Measurements from ENCODE around the gene LVRN. TPM values are rescaled to one million over a fixed set of nuclear protein-coding genes. Genes with fewer than 3 reads are reported as not detected.

Gene LVRN
- total and polyA plus RNA-seq, 2 experiments from 2014 or later = 0.31 to 0.45 TPM

GRCh38 chr5:115977096-115977495 lies 14.8 kb downstream of the LVRN start:
- Mint-ChIP-seq H3K4me3 (no peak overlapping the region), H3K36me3 (ENCODE audit: low read depth) (no peaks in the 10 kb centered on the region), H3K27ac (no peak overlapping the region), H3K4me1 (no peaks in the 10 kb centered on the region), H3K9me3 (no peaks in the 10 kb centered on the region; the same call in 2 of the 3 replicates), H3K27me3 (ENCODE audit: insufficient read depth, low read depth, poor library complexity) (no peaks in the 10 kb centered on the region)
- no peak overlapping the region for H3K4me2 ChIP-seq
- no peaks in the 10 kb centered on the region for H3K36me3 ChIP-seq (ENCODE audit: insufficient read depth)
- ATAC-seq (no peak), DNase-seq (ENCODE audit: low spot score) (no peak)
- no peak overlapping the region for H3K4me3 ChIP-seq
- no peaks in the 10 kb centered on the region for H3K4me1 ChIP-seq (ENCODE audit: insufficient read depth)
- no peaks in the 10 kb centered on the region for H3K79me2 ChIP-seq (replicated peaks; ENCODE audit: insufficient read depth)
- H2AFZ ChIP-seq = no peak overlapping the region
- H3K9me2 ChIP-seq (ENCODE audit: insufficient read depth) = 0 out of 2 replicates have a peak, but pooled peaks cover 3% of the 10 kb centered on the region
- H3F3A ChIP-seq (replicated peaks; ENCODE audit: low read depth) = no peaks in the 10 kb centered on the region
- H3K27ac ChIP-seq (ENCODE audit: low read depth) = no peak overlapping the region
- no peaks in the 10 kb centered on the region for H3K27me3 ChIP-seq (ENCODE audit: insufficient read depth)
- TF ChIP-seq EZH2 (IDR thresholded peaks at IDR 0.05; ENCODE audit: low read depth, unreplicated experiment) = no peak
- no peak for TF ChIP-seq REST (IDR thresholded peaks at IDR 0.05; ENCODE audit: unreplicated experiment)
- TF ChIP-seq NANOG (IDR thresholded peaks at IDR 0.05; ENCODE audit: borderline replicate concordance) = no peak
- TF ChIP-seq CREB1 (CRISPR knock-in tag; IDR thresholded peaks at IDR 0.05; ENCODE audit: low read depth) = no peak
- TF ChIP-seq CTCF (conservative IDR thresholded peaks at IDR 0.05; ENCODE audit: low read depth in 2 of 2) = no peak
- H4K20me1 ChIP-seq (replicated peaks; ENCODE audit: insufficient read depth) = no peaks in the 10 kb centered on the region

- no peaks in the 10 kb centered on the region for H3K36me3 ChIP-seq (ENCODE audit: insufficient read depth)
- Mint-ChIP-seq H3K9me3 (no peaks in the 10 kb centered on the region; the same call in 2 of the 3 replicates), H3K4me3 (no peak overlapping the region), H3K27me3 (ENCODE audit: insufficient read depth, low read depth, poor library complexity) (no peaks in the 10 kb centered on the region), H3K36me3 (ENCODE audit: low read depth) (no peaks in the 10 kb centered on the region), H3K27ac (no peak overlapping the region), H3K4me1 (no peaks in the 10 kb centered on the region)
- no peaks in the 10 kb centered on the region for H3K4me1 ChIP-seq (ENCODE audit: insufficient read depth)
- H3K79me2 ChIP-seq (replicated peaks; ENCODE audit: insufficient read depth) = no peaks in the 10 kb centered on the region
- H3K4me3 ChIP-seq = no peak overlapping the region
- H3F3A ChIP-seq (replicated peaks; ENCODE audit: low read depth) = no peaks in the 10 kb centered on the region
- no peaks in the 10 kb centered on the region for H3K27me3 ChIP-seq (ENCODE audit: insufficient read depth)
- no peak overlapping the region for H3K27ac ChIP-seq (ENCODE audit: low read depth)
- no peak overlapping the region for H3K4me2 ChIP-seq
- H4K20me1 ChIP-seq (replicated peaks; ENCODE audit: insufficient read depth) = no peaks in the 10 kb centered on the region
- H3K9me2 ChIP-seq (ENCODE audit: insufficient read depth) = 0 out of 2 replicates have a peak, but pooled peaks cover 3% of the 10 kb centered on the region
- DNase-seq (ENCODE audit: low spot score) (no peak), ATAC-seq (no peak)
- TF ChIP-seq ETS1 (IDR thresholded peaks at IDR 0.05) = no peak
- no peak overlapping the region for H2AFZ ChIP-seq
Observed at GRCh38 chr5:115977988-115978387, 15.7 kb downstream of the LVRN start.
